K562 (cell line): ENCODE data around the gene CDPF1. TPM values are rescaled to one million over a fixed set of nuclear protein-coding genes. Genes with fewer than 3 reads are reported as not detected.

ENCODE experiments used
- ATF2 ChIP-seq: sonication (generic); formaldehyde crosslinking; IDR thresholded peaks from 2 replicates; pipeline ENCODE4 v1.8.1; 2022; ENCODE audit warnings: missing genetic modification reagents
- ATF6 ChIP-seq: sonication (generic); formaldehyde crosslinking; IDR thresholded peaks from 2 replicates; pipeline ENCODE4 v1.4.0; 2020; ENCODE audit warnings: mild to moderate bottlenecking, missing genetic modification reagents
- BCOR ChIP-seq: fragments of 450-650 bp; IDR thresholded peaks from 2 replicates; pipeline ENCODE4 v1.6.1; 2016
- CCAR2 ChIP-seq: fragments of 200-400 bp; formaldehyde crosslinking; IDR thresholded peaks from 2 replicates; pipeline ENCODE4 v1.6.1; 2017; ENCODE audit warnings: mild to moderate bottlenecking, low read depth, low read length
- FOXP4 ChIP-seq: sonication (generic); formaldehyde crosslinking; IDR thresholded peaks from 2 replicates; pipeline ENCODE4 v1.8.0; 2022; ENCODE audit warnings: mild to moderate bottlenecking, missing genetic modification reagents, borderline replicate concordance
- KAT2B ChIP-seq: IDR thresholded peaks from one replicate; pipeline ENCODE4 v1.6.1; 2012; ENCODE audit warnings: low read depth, mild to moderate bottlenecking, control low read depth, inconsistent platforms, low read length, moderate library complexity
- NR0B1 ChIP-seq: fragments of 450-650 bp; IDR thresholded peaks from one replicate; pipeline ENCODE4 v1.6.1; 2018; ENCODE audit warnings: mild to moderate bottlenecking, moderate library complexity; ENCODE audit not compliant: partially characterized antibody
- PTRF ChIP-seq: fragments of 450-650 bp; IDR thresholded peaks from 2 replicates; pipeline ENCODE4 v1.6.1; 2016; ENCODE audit warnings: mild to moderate bottlenecking, missing genetic modification characterization, missing compliant biosample characterization
- PTTG1 ChIP-seq: fragments of 450-650 bp; IDR thresholded peaks from 2 replicates; pipeline ENCODE4 v1.6.1; 2016; ENCODE audit warnings: low read depth, mild to moderate bottlenecking, missing genetic modification characterization, missing compliant biosample characterization
- RBM34 ChIP-seq: fragments of 200-400 bp; formaldehyde crosslinking; IDR thresholded peaks from 2 replicates; pipeline ENCODE4 v1.6.1; 2018; ENCODE audit warnings: low read length, borderline replicate concordance; ENCODE audit not compliant: insufficient read depth
- ZBTB9 ChIP-seq: fragments of 450-650 bp; formaldehyde crosslinking; IDR thresholded peaks from 2 replicates; pipeline ENCODE4 v1.4.0; 2020; ENCODE audit warnings: mild to moderate bottlenecking, moderate library complexity
- ZNF212 ChIP-seq: fragments of 450-650 bp; formaldehyde crosslinking; IDR thresholded peaks from 2 replicates; pipeline ENCODE4 v1.4.0; 2020; ENCODE audit warnings: mild to moderate bottlenecking
- ZNF316 ChIP-seq: fragments of 450-650 bp; IDR thresholded peaks from 2 replicates; pipeline ENCODE4 v1.6.1; 2016
- ZNF740 ChIP-seq, 3 experiments: fragments of 200-800 bp in 1 of 3; sonication (Bioruptor generic) in 1 of 3; sonication (generic) in 1 of 3; formaldehyde crosslinking in 1 of 3; IDR thresholded peaks; 2 replicates each; pipeline versions ENCODE4 v1.6.1 to v1.8.0; 2016 to 2022; ENCODE audit warnings: mild to moderate bottlenecking in 2 of 3, missing compliant biosample characterization in 2 of 3, missing genetic modification characterization in 2 of 3, missing genetic modification reagents in 1 of 3
- ZZZ3 ChIP-seq: fragments of 450-650 bp; IDR thresholded peaks from 2 replicates; pipeline ENCODE4 v1.6.1; 2016; ENCODE audit warnings: antibody characterized with exemption, mild to moderate bottlenecking, moderate library complexity
- polyA plus RNA-seq, 8 experiments: library from polyadenylated mRNA; depleted of rRNA in 4 of 8; stranded (reverse) in 5 of 8; unstranded in 3 of 8; fragments of >200 nt; fragmentation: Nextera tagmentation in 2 of 8; fragmentation: Illumina TruSeq in 1 of 8; extraction: Ambion mirVana in 2 of 8; extraction: Trizol in 1 of 8; gene quantifications; 2 replicates each; pipeline versions ENCODE4 v1.2.1 to v1.2.3, GENCODE V29; 2011 to 2014; ENCODE audit warnings: inconsistent platforms in 1 of 8, missing spikeins in 1 of 8
- total RNA-seq, 7 experiments: library from RNA; depleted of rRNA in 6 of 7; stranded (reverse); fragments of >200 nt in 6 of 7; fragmentation: Illumina TruSeq in 2 of 7; extraction: Trizol in 2 of 7; gene quantifications; 2 replicates each; pipeline versions ENCODE4 v1.2.1 to v1.2.3, GENCODE V29; 2011 to 2021; ENCODE audit warnings: low replicate concordance in 1 of 7

The CDPF1 gene
- total and polyA plus RNA-seq, 9 of the 15 experiments (the other 6 are each of a cell fraction or from before 2014, with no cell fraction given), result 0.84 to 19.5 (median 9.1) TPM

- no peak for TF ChIP-seq NR0B1
- no peak for TF ChIP-seq KAT2B
- no peak; the same call in 1 of the 2 replicates for TF ChIP-seq ATF6 (CRISPR knock-in tag)
- TF ChIP-seq PTTG1 (tag), result no peak
- TF ChIP-seq ATF2, result no peak
- no peak for TF ChIP-seq ZNF316
- no peak; the same call in 1 of the 2 replicates for TF ChIP-seq BCOR
- no peak for TF ChIP-seq ZNF740 (CRISPR knock-in tag; IDR thresholded peaks at IDR 0.05)
- no peak for TF ChIP-seq ZNF740 (tag; IDR thresholded peaks at IDR 0.05)
- TF ChIP-seq RBM34, result no peak
- 0 out of 2 replicates have a peak, but pooled peaks have one; percentile 16 for TF ChIP-seq ZBTB9 (CRISPR knock-in tag)
- no peak for TF ChIP-seq PTRF (tag)
- no peak for TF ChIP-seq ZZZ3
- 0 out of 2 replicates have a peak, but pooled peaks have one; percentile 28 for TF ChIP-seq FOXP4 (CRISPR knock-in tag)
- TF ChIP-seq ZNF212 (CRISPR knock-in tag), result no peak
- no peak for TF ChIP-seq CCAR2
These were observed at the start of gene CDPF1 (continued) for GRCh38 chr22:46250035-46250782.
